RWPE1 (cell line): ENCODE measurements around the gene ADRB1.

Experiments used
- CTCF ChIA-PET: fragments of 350-600 bp; sonication (Branson Sonifier 250); formaldehyde crosslinking; extraction: SDS; loops from one replicate; lab custom pipeline; 2021; lab: Yijun Ruan, JAX
- POLR2A ChIA-PET: fragments of 400-600 bp; formaldehyde crosslinking; extraction: SDS; loops from one replicate; lab custom pipeline; 2020; ENCODE audit warnings: antibody characterized with exemption; ENCODE audit not compliant: low non-redundant PET; lab: Yijun Ruan, JAX
- DNase-seq: peaks from one replicate; pipeline ENCODE4 v3.0.0; 2012; ENCODE audit warnings: low spot score
- H3K27ac ChIP-seq: fragments of 450-650 bp; 2 replicates; pipeline ENCODE4 v1.5.1; 2017
- CTCF ChIP-seq: fragments of 450-650 bp; conservative IDR thresholded peaks from 2 replicates; pipeline ENCODE4 v1.5.1; 2017; ENCODE audit warnings: low read depth, mild to moderate bottlenecking

ADRB1 gene

GRCh38 chr10:114003161-114003941 is 40.3 kb upstream of the ADRB1 start:
- POLR2A ChIA-PET: no interaction called here
- DNase-seq: no peak
- CTCF ChIA-PET: interaction anchor here (0.5 to 0.8 kb wide), 3 partner anchors 27 to 1356 kb away, joined by 3 to 5 read pairs (median 4); no protein-coding TSS in a partner anchor
- H3K27ac ChIP-seq: no peak overlapping the region
- no peak for TF ChIP-seq CTCF

GRCh38 chr10:114009281-114009996 is 34.2 kb upstream of the ADRB1 start:
- no peak overlapping the region for H3K27ac ChIP-seq
- POLR2A ChIA-PET: no interaction called here
- TF ChIP-seq CTCF: no peak
- DNase-seq: no peak
- CTCF ChIA-PET: interaction anchor here (0.7 kb wide), 1 partner anchor 92 kb away, joined by 3 read pairs; no protein-coding TSS in a partner anchor

- H3K27ac ChIP-seq: no peak overlapping the region
- POLR2A ChIA-PET: no interaction called here
Measured at GRCh38 chr10:114010316-114010715, 33.4 kb upstream of the ADRB1 start.

GRCh38 chr10:114012650-114013049 is 31.0 kb upstream of the ADRB1 start:
- CTCF ChIA-PET: no interaction called here
- no peak for DNase-seq
- H3K27ac ChIP-seq: no peak overlapping the region
- POLR2A ChIA-PET: no interaction called here
- TF ChIP-seq CTCF: no peak

More at GRCh38 chr10:114010316-114010715, 33.4 kb upstream of the ADRB1 start:
- CTCF ChIA-PET: no interaction called here
- DNase-seq: no peak
- TF ChIP-seq CTCF: no peak

GRCh38 chr10:114015708-114016107 is 28.0 kb upstream of the ADRB1 start:
- CTCF ChIA-PET: no interaction called here

More at GRCh38 chr10:114015708-114016107, 28.0 kb upstream of the ADRB1 start:
- DNase-seq: no peak
- POLR2A ChIA-PET: no interaction called here
- no peak overlapping the region for H3K27ac ChIP-seq
- no peak for TF ChIP-seq CTCF
